ENCODE results near the gene OR5L2.

- TF ChIP-seq CTCF (IDR thresholded peaks at IDR 0.05) (no peak), EZH2phosphoT487 (IDR thresholded peaks at IDR 0.05) (no peak), EZH2 (IDR thresholded peaks at IDR 0.05) (no peak)
Observed at GRCh38 chr11:55826919-55827318, at the start of gene OR5L2.
